GM12873 (cell line): ENCODE data around the gene POP7.

Experiments
- CTCF ChIP-seq: IDR thresholded peaks from 2 replicates; pipeline ENCODE4 v1.5.1; 2012; ENCODE audit warnings: low read depth, mild to moderate bottlenecking, moderate library complexity, low read length, control low read depth; ENCODE audit not compliant: insufficient read depth; ENCODE audit errors: missing control alignments

Gene POP7

GRCh38 chr7:100721505-100721812 lies 15.5 kb downstream of the POP7 start:
- no peak for TF ChIP-seq CTCF

DNA sequence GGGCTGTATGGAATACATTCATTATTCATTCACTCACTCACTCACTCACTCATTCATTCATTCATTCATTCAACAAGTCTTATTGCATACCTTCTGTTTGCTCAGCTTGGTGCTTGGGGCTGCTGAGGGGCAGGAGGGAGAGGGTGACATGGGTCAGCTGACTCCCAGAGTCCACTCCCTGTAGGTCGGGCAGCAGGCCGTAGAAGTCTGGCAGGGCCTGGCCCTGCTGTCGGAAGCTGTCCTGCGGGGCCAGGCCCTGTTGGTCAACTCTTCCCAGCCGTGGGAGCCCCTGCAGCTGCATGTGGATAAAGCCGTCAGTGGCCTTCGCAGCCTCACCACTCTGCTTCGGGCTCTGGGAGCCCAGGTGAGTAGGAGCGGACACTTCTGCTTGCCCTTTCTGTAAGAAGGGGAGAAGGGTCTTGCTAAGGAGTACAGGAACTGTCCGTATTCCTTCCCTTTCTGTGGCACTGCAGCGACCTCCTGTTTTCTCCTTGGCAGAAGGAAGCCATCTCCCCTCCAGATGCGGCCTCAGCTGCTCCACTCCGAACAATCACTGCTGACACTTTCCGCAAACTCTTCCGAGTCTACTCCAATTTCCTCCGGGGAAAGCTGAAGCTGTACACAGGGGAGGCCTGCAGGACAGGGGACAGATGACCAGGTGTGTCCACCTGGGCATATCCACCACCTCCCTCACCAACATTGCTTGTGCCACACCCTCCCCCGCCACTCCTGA lies 16.7 kb downstream of the POP7 start:
- no peak for TF ChIP-seq CTCF

- TF ChIP-seq CTCF, result no peak
Measured at GRCh38 chr7:100723732-100724275, 17.9 kb downstream of the POP7 start.

DNA sequence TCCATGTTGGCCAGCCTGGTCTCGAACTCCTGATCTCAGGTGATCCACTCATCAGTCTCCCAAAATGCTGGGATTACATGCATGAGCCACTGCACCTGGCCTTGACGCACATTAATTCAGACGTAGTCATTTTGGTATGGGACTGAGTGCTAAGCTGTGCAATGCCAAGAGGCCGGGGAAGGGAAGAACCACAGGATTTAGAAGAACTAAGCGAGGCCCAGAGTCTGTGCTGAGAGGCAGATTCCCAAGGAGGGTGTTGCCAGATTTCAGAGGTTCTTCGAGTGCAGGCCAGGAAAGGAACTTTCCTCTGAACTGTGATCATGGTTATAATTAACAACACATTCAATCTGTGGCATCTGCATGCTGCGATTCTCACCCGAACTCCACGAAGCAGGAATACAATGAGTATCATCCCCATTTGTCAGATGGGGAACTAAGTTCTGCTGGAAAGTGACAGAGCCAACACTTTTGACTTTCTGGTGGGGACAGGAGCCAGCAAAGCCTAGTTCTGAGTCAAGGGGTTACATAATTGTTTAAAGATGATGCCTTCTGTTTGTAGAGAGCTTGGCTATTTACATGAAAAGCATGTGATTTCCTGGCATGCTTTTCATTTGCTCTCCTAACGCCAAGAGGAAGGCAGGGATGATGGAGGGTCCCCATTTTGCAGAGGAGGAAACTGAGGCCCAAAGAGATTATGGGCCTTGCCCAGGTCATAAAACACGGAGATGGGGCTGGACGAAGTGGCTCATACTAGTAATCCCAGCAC lies 21.3 kb downstream of the POP7 start:
- no peak for TF ChIP-seq CTCF

DNA sequence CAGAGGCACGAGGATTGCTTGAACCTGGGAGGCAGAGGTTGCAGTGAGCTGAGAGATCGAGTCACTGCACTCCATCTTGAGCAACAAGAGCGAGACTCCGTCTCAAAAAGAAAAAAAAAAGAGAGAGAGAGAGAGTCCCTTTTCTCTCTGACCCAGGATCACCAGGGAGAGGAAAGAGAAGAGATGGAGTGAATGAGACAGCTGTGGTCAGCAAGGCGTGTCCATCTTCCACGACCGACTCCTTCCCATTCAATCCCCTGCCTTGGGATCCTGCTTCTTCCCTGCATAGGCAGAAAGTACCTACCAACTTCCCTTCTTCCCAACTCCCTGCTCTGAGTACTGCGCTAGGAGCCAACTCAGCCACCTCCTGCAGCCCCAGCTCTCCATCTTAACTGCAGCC lies 22.3 kb downstream of the POP7 start:
- TF ChIP-seq CTCF, result no peak

- no peak for TF ChIP-seq CTCF
Measured at GRCh38 chr7:100730136-100730800, 24.3 kb downstream of the POP7 start.

DNA sequence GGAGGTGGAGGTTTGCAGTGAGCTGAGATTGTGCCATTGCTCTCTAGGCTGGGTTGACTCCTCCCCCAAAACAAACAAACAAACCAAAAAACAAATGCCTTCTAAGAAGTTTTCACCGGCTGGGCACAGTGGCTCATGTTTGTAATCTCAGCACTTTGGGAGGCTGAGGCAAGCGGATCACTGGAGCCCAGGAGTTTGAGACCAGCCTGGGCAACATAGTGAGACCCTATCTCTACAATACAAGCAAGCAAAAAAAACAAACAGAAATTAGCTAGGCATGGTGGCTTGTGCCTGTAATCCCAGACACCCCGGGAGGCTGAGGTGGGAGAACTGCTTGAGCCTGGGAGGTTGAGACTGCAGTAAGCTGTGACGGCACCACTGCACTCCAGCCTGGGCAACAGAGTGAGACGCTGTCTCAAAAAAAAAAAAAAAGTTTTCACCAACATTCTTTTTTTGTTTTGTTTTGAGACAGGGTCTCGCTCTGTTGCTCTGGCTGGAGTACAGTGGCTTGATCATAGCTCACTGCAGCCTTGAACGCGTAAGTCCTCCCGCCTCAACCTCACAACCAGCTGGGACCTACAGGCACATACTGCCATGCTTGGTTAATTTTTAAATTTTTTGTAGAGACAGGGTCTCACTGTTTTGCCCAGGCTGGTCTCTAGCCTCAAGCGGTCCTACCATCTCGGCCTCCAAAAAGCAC lies 26.2 kb downstream of the POP7 start:
- TF ChIP-seq CTCF, result no peak
